HG02885 (cell line): ENCODE data around the gene PLEKHM1.
A peak's percentile ranks its signal among the peaks of the same experiment; 100 is the strongest.
"Not testable (repeated sequence)": the region's sequence is repeated elsewhere in the genome, so short reads cannot be mapped to it uniquely, and the experiment has no call there.

Experiments used
- ATAC-seq: cut with Tn5 transposase; IDR thresholded peaks from one replicate; pipeline ENCODE4 v1.9.1; 2021; ENCODE audit warnings: mild to moderate bottlenecking; ENCODE audit not compliant: unreplicated experiment, poor library complexity

PLEKHM1 gene

GRCh38 chr17:45490615-45491433, at the start of gene PLEKHM1:
Gene PLEKHM1, minus strand, starts transcription at chr17:45490721. Its CDS starts 8,237 bp downstream, at chr17:45482484.
- peak; percentile 95 for ATAC-seq

GRCh38 chr17:45538168-45538567, 47.6 kb upstream of the PLEKHM1 start:
- not testable (repeated sequence) for ATAC-seq

GRCh38 chr17:45506072-45506471, 15.6 kb upstream of the PLEKHM1 start:
- not testable (repeated sequence) for ATAC-seq

GRCh38 chr17:45505183-45505582, 14.7 kb upstream of the PLEKHM1 start:
- ATAC-seq = not testable (repeated sequence)

GRCh38 chr17:45501092-45501707, 10.7 kb upstream of the PLEKHM1 start:
- ATAC-seq = not testable (repeated sequence)

GRCh38 chr17:45500478-45500877, 10.0 kb upstream of the PLEKHM1 start:
- ATAC-seq = not testable (repeated sequence)

GRCh38 chr17:45499208-45499607, 8.7 kb upstream of the PLEKHM1 start:
- ATAC-seq = not testable (repeated sequence)

GRCh38 chr17:45498377-45498776, 7.9 kb upstream of the PLEKHM1 start:
- ATAC-seq = not testable (repeated sequence)

- ATAC-seq = not testable (repeated sequence)
Measured at GRCh38 chr17:45497449-45497848, 6.9 kb upstream of the PLEKHM1 start.

GRCh38 chr17:45496507-45496906, 6.0 kb upstream of the PLEKHM1 start:
- ATAC-seq = not testable (repeated sequence)

GRCh38 chr17:45494556-45494955, 4.0 kb upstream of the PLEKHM1 start:
- not testable (repeated sequence) for ATAC-seq

GRCh38 chr17:45492156-45492555, 1.6 kb upstream of the PLEKHM1 start:
- ATAC-seq = not testable (repeated sequence)

- peak; percentile 28 for ATAC-seq
Measured at GRCh38 chr17:45490198-45490597, 323 bp downstream of the PLEKHM1 start.

- not testable (repeated sequence) for ATAC-seq
Measured at GRCh38 chr17:45487704-45488103, 2.8 kb downstream of the PLEKHM1 start.

GRCh38 chr17:45483591-45484216, 6.8 kb downstream of the PLEKHM1 start:
- ATAC-seq = not testable (repeated sequence)

- not testable (repeated sequence) for ATAC-seq
Measured at GRCh38 chr17:45483177-45483576, 7.3 kb downstream of the PLEKHM1 start.

- not testable (repeated sequence) for ATAC-seq
Measured at GRCh38 chr17:45482317-45482716, 8.2 kb downstream of the PLEKHM1 start.

- ATAC-seq = not testable (repeated sequence)
Measured at GRCh38 chr17:45475436-45475835, 15.1 kb downstream of the PLEKHM1 start.

GRCh38 chr17:45472249-45472648, 18.3 kb downstream of the PLEKHM1 start:
- ATAC-seq = not testable (repeated sequence)

GRCh38 chr17:45469204-45469563, 21.3 kb downstream of the PLEKHM1 start:
- not testable (repeated sequence) for ATAC-seq
